ENCODE data around the gene FOLH1. TPM values are rescaled to one million over a fixed set of nuclear protein-coding genes. Genes with fewer than 3 reads are reported as not detected.
"Not testable (repeated sequence)": the region's sequence is repeated elsewhere in the genome, so short reads cannot be mapped to it uniquely, and the experiment has no call there.

Gene FOLH1
- total RNA-seq, 1 donor from 2014 or later = 1.6 TPM

DNA sequence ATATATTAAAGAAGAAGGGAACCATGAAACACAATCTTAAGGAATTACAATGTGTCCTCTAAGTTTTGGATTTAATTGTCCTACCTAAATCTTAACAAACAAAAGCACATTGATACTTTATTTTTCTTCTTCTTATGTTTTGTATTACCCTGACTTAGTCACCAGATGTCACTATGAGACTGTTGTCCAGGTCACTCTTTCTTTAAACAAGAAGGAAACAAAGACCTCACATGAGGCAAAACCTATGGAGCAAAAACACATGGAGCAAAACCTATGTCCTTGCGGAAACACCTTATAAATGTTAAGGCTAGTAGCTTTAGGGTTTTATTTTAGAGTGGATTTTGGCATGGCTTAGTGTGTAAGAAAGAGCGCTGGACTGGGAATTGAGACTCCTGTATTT, 20.7 kb upstream of the FOLH1 start:
- not testable (repeated sequence) for H3K4me3 ChIP-seq (ENCODE audit: low read length in 3 of 3); H3K9me3 ChIP-seq (ENCODE audit: control insufficient read depth in 3 of 3, low read length in 3 of 3); H3K27me3 ChIP-seq (ENCODE audit: control insufficient read depth in 3 of 3, insufficient read depth in 3 of 3, low read length in 3 of 3); H3K9ac ChIP-seq (ENCODE audit: low read depth in 1 of 3, low read length in 3 of 3); H3K27ac ChIP-seq (ENCODE audit: low read depth, low read length); H3K4me1 ChIP-seq (ENCODE audit: control insufficient read depth in 3 of 3, insufficient read depth in 3 of 3, low read length in 3 of 3); H3K36me3 ChIP-seq (ENCODE audit: control insufficient read depth in 3 of 3, insufficient read depth in 3 of 3, low read length in 3 of 3)

DNA sequence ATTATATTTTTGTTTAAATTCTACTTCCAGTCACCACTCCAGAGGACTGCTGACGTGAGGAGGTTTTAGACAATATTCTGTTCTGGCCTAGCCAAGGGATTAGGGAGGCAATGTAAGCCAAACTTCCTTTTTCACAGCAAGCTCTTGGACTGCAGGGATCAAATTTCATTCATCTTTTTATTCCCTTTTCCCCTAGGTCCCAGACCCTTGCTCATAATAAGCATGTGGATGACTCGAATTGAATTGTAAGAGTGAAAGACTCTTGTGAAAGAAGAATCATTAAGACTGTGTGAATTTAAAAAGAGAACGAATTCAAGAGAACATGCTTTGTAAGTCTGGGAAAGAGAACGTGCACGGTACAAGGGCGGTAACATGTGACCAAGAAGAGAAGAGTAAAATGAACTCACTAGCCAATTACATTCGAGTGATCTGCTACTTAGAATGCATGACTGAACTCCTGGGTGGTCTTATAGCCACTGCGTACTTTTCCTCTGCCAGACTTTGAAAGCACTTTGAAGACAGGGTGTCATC, 16.9 kb upstream of the FOLH1 start:
- not testable (repeated sequence) for H3K4me1 ChIP-seq (ENCODE audit: control insufficient read depth in 3 of 3, insufficient read depth in 3 of 3, low read length in 3 of 3); H3K9me3 ChIP-seq (ENCODE audit: control insufficient read depth in 3 of 3, low read length in 3 of 3); H3K4me3 ChIP-seq (ENCODE audit: low read length in 3 of 3); H3K27me3 ChIP-seq (ENCODE audit: control insufficient read depth in 3 of 3, insufficient read depth in 3 of 3, low read length in 3 of 3); H3K9ac ChIP-seq (ENCODE audit: low read depth in 1 of 3, low read length in 3 of 3); H3K36me3 ChIP-seq (ENCODE audit: control insufficient read depth in 3 of 3, insufficient read depth in 3 of 3, low read length in 3 of 3); H3K27ac ChIP-seq (ENCODE audit: low read depth, low read length)

DNA sequence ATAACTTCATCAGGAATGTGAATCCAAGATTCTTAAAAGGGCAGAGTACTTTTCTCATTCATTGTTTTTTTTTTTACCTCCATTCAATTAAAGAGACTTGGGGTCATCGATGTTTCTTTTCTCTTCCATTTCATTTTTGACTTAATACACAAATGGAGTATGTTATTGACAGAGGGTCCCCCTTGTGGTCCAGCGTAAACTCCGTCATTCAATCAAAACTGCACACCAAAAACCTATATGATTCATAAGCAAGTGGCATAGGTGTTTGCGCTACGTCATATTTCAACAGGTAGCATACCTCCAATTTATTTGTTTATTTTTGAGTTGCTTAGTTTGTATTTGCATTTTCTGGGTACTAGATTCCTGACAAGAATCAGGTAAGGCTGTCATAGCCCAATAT, 12.7 kb upstream of the FOLH1 start:
- Histone ChIP-seq H3K36me3 (ENCODE audit: control insufficient read depth in 3 of 3, insufficient read depth in 3 of 3, low read length in 3 of 3) (no peaks in the 10 kb centered on the region), H3K27ac (ENCODE audit: low read depth, low read length) (no peak overlapping the region), H3K4me1 (ENCODE audit: control insufficient read depth in 3 of 3, insufficient read depth in 3 of 3, low read length in 3 of 3) (no peaks in the 10 kb centered on the region), H3K9ac (ENCODE audit: low read depth in 1 of 3, low read length in 3 of 3) (no peak overlapping the region), H3K27me3 (ENCODE audit: control insufficient read depth in 3 of 3, insufficient read depth in 3 of 3, low read length in 3 of 3) (no peaks in the 10 kb centered on the region), H3K4me3 (ENCODE audit: low read length in 3 of 3) (no peak overlapping the region), H3K9me3 (ENCODE audit: control insufficient read depth in 3 of 3, low read length in 3 of 3) (no peaks in the 10 kb centered on the region)

DNA sequence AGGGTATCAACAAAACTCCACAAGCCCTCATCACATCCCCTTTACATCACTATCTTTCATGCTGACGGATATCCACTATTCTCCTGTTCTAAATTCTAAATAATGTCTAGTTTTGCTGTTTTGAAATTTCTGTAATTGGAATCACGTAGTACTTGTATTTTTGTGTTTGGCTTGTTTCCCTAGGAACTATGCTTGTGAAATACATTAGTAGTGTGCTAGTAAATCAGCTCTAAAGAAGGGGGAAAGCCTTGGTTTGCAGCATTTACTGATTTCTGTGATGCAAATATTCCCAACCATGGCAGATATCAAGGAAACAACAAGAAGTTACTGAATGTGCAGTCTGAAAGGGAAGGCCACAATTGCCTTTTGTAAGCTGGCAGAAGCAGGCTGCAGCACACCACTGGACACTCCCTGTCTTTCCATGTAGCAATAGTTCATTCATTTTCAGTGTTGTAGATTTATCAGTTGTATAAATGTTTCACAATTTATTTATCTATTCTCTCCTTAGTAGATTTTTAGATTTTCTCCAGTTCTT, 4.7 kb upstream of the FOLH1 start:
- peaks cover 0 to 2% (median 0%) of the 10 kb centered on the region in 3 donors for H3K4me1 ChIP-seq (ENCODE audit: control insufficient read depth in 3 of 3, insufficient read depth in 3 of 3, low read length in 3 of 3)
- H3K27ac ChIP-seq (ENCODE audit: low read depth, low read length) = no peak overlapping the region
- no peaks in the 10 kb centered on the region for H3K9me3 ChIP-seq (ENCODE audit: control insufficient read depth in 3 of 3, low read length in 3 of 3)
- no peak overlapping the region for H3K9ac ChIP-seq (ENCODE audit: low read depth in 1 of 3, low read length in 3 of 3)
- H3K27me3 ChIP-seq (ENCODE audit: control insufficient read depth in 3 of 3, insufficient read depth in 3 of 3, low read length in 3 of 3) = no peaks in the 10 kb centered on the region
- no peaks in the 10 kb centered on the region for H3K36me3 ChIP-seq (ENCODE audit: control insufficient read depth in 3 of 3, insufficient read depth in 3 of 3, low read length in 3 of 3)
- H3K4me3 ChIP-seq (ENCODE audit: low read length in 3 of 3) = no peak overlapping the region

DNA sequence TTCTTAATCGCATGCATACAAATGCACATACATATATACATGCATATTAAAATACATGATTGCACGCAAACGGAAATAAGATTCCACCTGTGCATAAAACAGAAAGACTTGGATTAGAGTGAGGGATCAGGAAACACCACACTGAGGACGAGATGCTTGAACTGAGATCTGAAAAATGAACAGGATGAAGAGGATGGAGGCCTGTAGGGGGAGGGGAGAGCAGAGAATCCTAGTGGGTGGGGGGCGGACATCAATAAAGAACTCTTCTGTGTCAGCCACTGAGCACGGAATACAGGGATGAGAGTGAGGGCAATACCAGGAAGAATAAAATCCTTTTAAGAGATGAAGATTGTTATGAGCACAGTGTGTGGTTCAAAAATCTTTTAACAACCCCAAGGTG, 1.4 kb downstream of the FOLH1 start:
- H3K27me3 ChIP-seq (ENCODE audit: control insufficient read depth in 3 of 3, insufficient read depth in 3 of 3, low read length in 3 of 3); H3K9me3 ChIP-seq (ENCODE audit: control insufficient read depth in 3 of 3, low read length in 3 of 3); H3K9ac ChIP-seq (ENCODE audit: low read depth in 1 of 3, low read length in 3 of 3); H3K4me1 ChIP-seq (ENCODE audit: control insufficient read depth in 3 of 3, insufficient read depth in 3 of 3, low read length in 3 of 3); H3K27ac ChIP-seq (ENCODE audit: low read depth, low read length); H3K36me3 ChIP-seq (ENCODE audit: control insufficient read depth in 3 of 3, insufficient read depth in 3 of 3, low read length in 3 of 3); H3K4me3 ChIP-seq (ENCODE audit: low read length in 3 of 3): not testable (repeated sequence)

DNA sequence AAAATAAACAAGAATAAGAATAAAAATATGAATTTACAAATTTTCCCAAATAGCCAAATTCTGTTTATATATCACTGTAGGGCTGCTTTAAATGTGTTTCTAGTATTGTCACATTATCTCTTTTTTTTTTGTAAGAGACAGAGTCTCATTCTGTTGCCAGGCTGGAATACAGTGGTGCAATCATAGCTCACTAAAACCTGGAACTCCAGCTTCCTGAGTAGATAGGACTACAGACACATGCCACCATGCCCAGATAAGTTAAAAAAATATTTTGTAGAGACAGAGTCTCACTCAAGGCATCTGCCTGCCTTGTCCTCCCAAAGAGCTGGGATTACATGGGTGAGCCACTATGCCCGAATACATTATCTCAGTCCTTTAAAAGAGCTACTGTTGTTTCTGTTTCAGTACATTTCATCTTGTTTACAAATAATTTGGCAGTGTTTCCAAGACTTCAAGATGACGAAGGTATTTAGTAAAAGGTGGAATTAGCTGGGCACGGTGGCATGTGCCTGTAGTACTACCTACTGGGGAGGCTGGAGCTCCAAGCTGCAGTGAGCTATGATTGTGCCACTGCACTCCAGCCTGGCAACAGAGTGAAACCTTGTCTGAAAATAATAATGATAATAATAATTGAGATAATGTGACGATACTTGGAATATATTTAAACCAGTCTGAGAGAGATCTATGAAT, 6.0 kb downstream of the FOLH1 start:
- Histone ChIP-seq H3K9ac (ENCODE audit: low read depth in 1 of 3, low read length in 3 of 3) (no peak overlapping the region), H3K27me3 (ENCODE audit: control insufficient read depth in 3 of 3, insufficient read depth in 3 of 3, low read length in 3 of 3) (no peaks in the 10 kb centered on the region), H3K4me1 (ENCODE audit: control insufficient read depth in 3 of 3, insufficient read depth in 3 of 3, low read length in 3 of 3) (no peaks in the 10 kb centered on the region), H3K36me3 (ENCODE audit: control insufficient read depth in 3 of 3, insufficient read depth in 3 of 3, low read length in 3 of 3) (no peaks in the 10 kb centered on the region), H3K9me3 (ENCODE audit: control insufficient read depth in 3 of 3, low read length in 3 of 3) (no peaks in the 10 kb centered on the region), H3K4me3 (ENCODE audit: low read length in 3 of 3) (no peak overlapping the region), H3K27ac (ENCODE audit: low read depth, low read length) (no peak overlapping the region)

DNA sequence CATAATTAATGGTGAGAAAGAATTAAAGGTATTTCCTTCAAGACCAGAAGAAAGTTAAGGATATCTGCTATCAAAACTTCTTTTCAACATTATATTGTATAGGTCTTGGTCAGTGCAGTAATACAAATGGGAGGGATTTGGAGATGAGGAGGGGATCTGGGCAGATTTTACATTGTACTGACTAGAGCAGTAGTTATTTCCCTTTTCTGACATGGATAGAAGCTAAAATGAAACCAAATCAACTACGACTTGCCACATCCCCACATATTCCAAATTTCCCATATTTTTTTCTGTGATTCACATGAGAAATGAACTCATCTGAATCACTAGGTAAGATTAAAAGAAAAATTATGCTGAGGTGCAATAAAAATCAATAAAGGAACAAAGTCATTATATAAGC, 11.6 kb downstream of the FOLH1 start:
- H3K27ac ChIP-seq (ENCODE audit: low read depth, low read length); H3K9me3 ChIP-seq (ENCODE audit: control insufficient read depth in 3 of 3, low read length in 3 of 3); H3K4me1 ChIP-seq (ENCODE audit: control insufficient read depth in 3 of 3, insufficient read depth in 3 of 3, low read length in 3 of 3); H3K9ac ChIP-seq (ENCODE audit: low read depth in 1 of 3, low read length in 3 of 3); H3K36me3 ChIP-seq (ENCODE audit: control insufficient read depth in 3 of 3, insufficient read depth in 3 of 3, low read length in 3 of 3); H3K4me3 ChIP-seq (ENCODE audit: low read length in 3 of 3); H3K27me3 ChIP-seq (ENCODE audit: control insufficient read depth in 3 of 3, insufficient read depth in 3 of 3, low read length in 3 of 3): not testable (repeated sequence)

DNA sequence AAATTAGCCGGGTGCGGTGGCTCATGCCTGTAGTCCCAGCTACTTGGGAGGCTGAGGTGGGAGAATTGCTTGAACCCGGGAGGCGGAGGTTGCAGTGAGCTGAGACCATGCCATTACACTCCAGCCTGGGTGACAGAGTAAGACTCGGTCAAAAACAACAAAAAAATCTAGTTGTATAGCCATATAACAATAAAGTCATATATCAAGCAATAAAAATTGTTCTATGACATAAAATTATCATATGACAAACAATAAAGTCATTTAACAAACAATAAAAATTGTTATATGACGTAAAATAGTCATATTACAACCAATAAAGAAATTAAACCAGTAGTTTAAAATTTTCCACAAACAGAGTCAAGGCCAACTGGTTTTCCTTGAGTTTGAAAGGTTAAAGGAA, 12.4 kb downstream of the FOLH1 start:
- not testable (repeated sequence) for H3K36me3 ChIP-seq (ENCODE audit: control insufficient read depth in 3 of 3, insufficient read depth in 3 of 3, low read length in 3 of 3); H3K27ac ChIP-seq (ENCODE audit: low read depth, low read length); H3K9me3 ChIP-seq (ENCODE audit: control insufficient read depth in 3 of 3, low read length in 3 of 3); H3K4me1 ChIP-seq (ENCODE audit: control insufficient read depth in 3 of 3, insufficient read depth in 3 of 3, low read length in 3 of 3); H3K4me3 ChIP-seq (ENCODE audit: low read length in 3 of 3); H3K27me3 ChIP-seq (ENCODE audit: control insufficient read depth in 3 of 3, insufficient read depth in 3 of 3, low read length in 3 of 3); H3K9ac ChIP-seq (ENCODE audit: low read depth in 1 of 3, low read length in 3 of 3)

DNA sequence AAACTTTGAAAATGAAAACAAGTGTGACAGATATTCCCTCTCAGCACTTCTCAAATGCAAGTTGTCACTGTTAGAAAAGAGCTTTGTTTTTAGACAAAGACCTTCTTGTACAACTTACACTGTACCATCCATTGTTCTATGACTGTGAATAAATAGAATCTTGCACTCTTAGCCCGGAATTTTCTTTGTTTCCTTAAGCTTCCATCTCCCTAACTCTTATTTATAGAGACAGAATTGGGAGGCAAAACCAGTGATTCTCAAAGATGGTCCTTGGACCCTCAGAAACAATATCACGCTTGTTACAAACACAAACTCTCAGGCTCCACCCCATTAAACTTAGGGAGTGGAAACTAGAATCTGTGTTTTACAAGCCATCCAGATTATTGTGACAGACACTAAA, 18.1 kb downstream of the FOLH1 start:
- H3K27ac ChIP-seq (ENCODE audit: low read depth, low read length); H3K36me3 ChIP-seq (ENCODE audit: control insufficient read depth in 3 of 3, insufficient read depth in 3 of 3, low read length in 3 of 3); H3K9me3 ChIP-seq (ENCODE audit: control insufficient read depth in 3 of 3, low read length in 3 of 3); H3K9ac ChIP-seq (ENCODE audit: low read depth in 1 of 3, low read length in 3 of 3); H3K4me1 ChIP-seq (ENCODE audit: control insufficient read depth in 3 of 3, insufficient read depth in 3 of 3, low read length in 3 of 3); H3K4me3 ChIP-seq (ENCODE audit: low read length in 3 of 3); H3K27me3 ChIP-seq (ENCODE audit: control insufficient read depth in 3 of 3, insufficient read depth in 3 of 3, low read length in 3 of 3): not testable (repeated sequence)

DNA sequence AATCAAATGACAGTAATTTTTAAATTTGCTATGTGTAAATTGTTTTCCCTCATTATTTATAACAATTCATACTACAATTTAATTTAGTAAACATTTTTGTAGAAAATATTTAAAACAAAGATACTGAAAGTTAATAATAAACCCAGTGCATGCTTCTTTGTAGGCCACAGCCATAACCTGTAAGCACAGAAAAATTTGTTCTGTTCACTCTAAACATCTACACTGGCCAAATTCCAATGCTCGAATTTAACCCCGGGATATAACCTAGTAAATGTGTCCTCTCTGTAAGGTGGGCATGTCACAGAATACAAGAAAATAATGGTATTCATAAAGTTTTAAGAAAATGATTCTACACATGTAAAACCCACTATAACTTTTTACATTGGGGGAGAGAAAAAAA, 22.2 kb downstream of the FOLH1 start:
- H3K9me3 ChIP-seq (ENCODE audit: control insufficient read depth in 3 of 3, low read length in 3 of 3); H3K27me3 ChIP-seq (ENCODE audit: control insufficient read depth in 3 of 3, insufficient read depth in 3 of 3, low read length in 3 of 3); H3K27ac ChIP-seq (ENCODE audit: low read depth, low read length); H3K9ac ChIP-seq (ENCODE audit: low read depth in 1 of 3, low read length in 3 of 3); H3K4me1 ChIP-seq (ENCODE audit: control insufficient read depth in 3 of 3, insufficient read depth in 3 of 3, low read length in 3 of 3); H3K36me3 ChIP-seq (ENCODE audit: control insufficient read depth in 3 of 3, insufficient read depth in 3 of 3, low read length in 3 of 3); H3K4me3 ChIP-seq (ENCODE audit: low read length in 3 of 3): not testable (repeated sequence)

All from skeletal muscle tissue (tissue), 4 donors.